Keratinocyte (primary cell): Measurements from ENCODE around the gene RICTOR. TPM values are rescaled to one million over a fixed set of nuclear protein-coding genes. Genes with fewer than 3 reads are reported as not detected.

Source experiments
- DNase-seq: peaks from one replicate; pipeline ENCODE4 v3.0.0-alpha.2; 2011; ENCODE audit warnings: low read depth, missing footprints, low spot score
- FAIRE-seq: peaks from 2 replicates; lab custom pipeline; 2011; peaks lifted over from hg19 to GRCh38; lab: Jason Lieb, UNC
- H2AFZ ChIP-seq: 2 replicates; pipeline ENCODE4 v1.6.0; 2012; ENCODE audit warnings: low read length, control low read depth, inconsistent platforms; ENCODE audit not compliant: control insufficient read depth
- H3K27ac ChIP-seq: 2 replicates; pipeline ENCODE4 v1.5.1; 2011; ENCODE audit warnings: low read length; ENCODE audit not compliant: control insufficient read depth, insufficient read depth
- H3K27me3 ChIP-seq: 3 replicates; pipeline ENCODE4 v1.6.0; 2011; ENCODE audit warnings: low read length; ENCODE audit not compliant: control insufficient read depth, insufficient read depth; ENCODE audit errors: extremely low read depth
- H3K36me3 ChIP-seq, 2 experiments: 2 replicates in 1 of 2; 3 replicates in 1 of 2; pipeline ENCODE4 v1.5.1; 2011; ENCODE audit warnings: low read length in 2 of 2, mild to moderate bottlenecking in 1 of 2; ENCODE audit not compliant: control insufficient read depth in 2 of 2, insufficient read depth in 2 of 2; ENCODE audit errors: extremely low read depth in 1 of 2
- H3K4me1 ChIP-seq: 3 replicates; pipeline ENCODE4 v1.5.1; 2011; ENCODE audit warnings: low read length; ENCODE audit not compliant: control insufficient read depth, insufficient read depth; ENCODE audit errors: extremely low read depth
- H3K4me2 ChIP-seq: 3 replicates; pipeline ENCODE4 v1.6.0; 2011; ENCODE audit warnings: low read depth, low read length; ENCODE audit not compliant: control insufficient read depth, insufficient read depth; ENCODE audit errors: extremely low read depth
- H3K4me3 ChIP-seq, 3 experiments: fragments of 200-600 bp in 1 of 3; sonication (generic) in 1 of 3; 2 replicates in 2 of 3; 3 replicates in 1 of 3; pipeline ENCODE4 v1.5.1; 2011 to 2016; ENCODE audit warnings: low read length in 3 of 3, mild to moderate bottlenecking in 3 of 3, control low read depth in 2 of 3, inconsistent platforms in 1 of 3, low read depth in 1 of 3, mixed read lengths in 1 of 3, mixed run types in 1 of 3, moderate library complexity in 1 of 3; ENCODE audit not compliant: control insufficient read depth in 2 of 3, insufficient read depth in 2 of 3; ENCODE audit errors: extremely low read depth in 1 of 3
- H3K79me2 ChIP-seq: 2 replicates; pipeline ENCODE4 v1.6.0; 2012; ENCODE audit warnings: low read length; ENCODE audit not compliant: control insufficient read depth, insufficient read depth
- H3K9ac ChIP-seq: 3 replicates; pipeline ENCODE4 v1.6.0; 2011; ENCODE audit warnings: low read length; ENCODE audit not compliant: control insufficient read depth, insufficient read depth; ENCODE audit errors: extremely low read depth
- H3K9me1 ChIP-seq: 3 replicates; pipeline ENCODE4 v1.6.0; 2011; ENCODE audit warnings: low read length; ENCODE audit not compliant: control insufficient read depth, insufficient read depth; ENCODE audit errors: extremely low read depth
- H3K9me3 ChIP-seq: 2 replicates; pipeline ENCODE4 v1.5.1; 2012; ENCODE audit warnings: low read depth, low read length; ENCODE audit not compliant: control insufficient read depth
- H4K20me1 ChIP-seq: 3 replicates; pipeline ENCODE4 v1.6.0; 2011; ENCODE audit warnings: low read length; ENCODE audit not compliant: control insufficient read depth, insufficient read depth; ENCODE audit errors: extremely low read depth
- CTCF ChIP-seq, 3 experiments: IDR thresholded peaks in 1 of 3; conservative IDR thresholded peaks in 1 of 3; optimal IDR thresholded peaks in 1 of 3; 2 replicates in 2 of 3; 3 replicates in 1 of 3; pipeline versions ENCODE3 to v1.5.1; 2011; ENCODE audit warnings: low read length in 3 of 3, mild to moderate bottlenecking in 3 of 3, moderate library complexity in 2 of 3, control low read depth in 1 of 3, inconsistent platforms in 1 of 3; ENCODE audit not compliant: insufficient read depth in 2 of 3; ENCODE audit errors: extremely low read depth in 1 of 3
- EZH2 ChIP-seq: IDR thresholded peaks from one replicate; pipeline ENCODE4 v1.6.1; 2012; ENCODE audit warnings: inconsistent platforms, mild to moderate bottlenecking, low read length, moderate library complexity
- dilution Hi-C: fragments of 300-500 bp; cut with MboI; formaldehyde crosslinking; loops from one replicate; pipeline ENCODE4 v1.7.0; 2020; ENCODE audit warnings: low sequenced_read_pairs; ENCODE audit not compliant: extremely low pct_ligation_motif_present
- polyA plus RNA-seq, 5 experiments: library from polyadenylated mRNA; depleted of rRNA in 3 of 5; stranded (reverse) in 3 of 5; stranded (forward) in 1 of 5; unstranded in 1 of 5; fragments of >200 nt; gene quantifications; 1 replicate in 1 of 5; 2 replicates in 3 of 5; 3 replicates in 1 of 5; pipeline versions ENCODE4 v1.2.1 to v1.2.3, GENCODE V29; 2011 to 2012; ENCODE audit warnings: missing spikeins in 2 of 5, low read depth in 1 of 5, low replicate concordance in 1 of 5

The RICTOR gene
- polyA plus RNA-seq, 1 donor (not counting 4 experiments of a cell fraction or from before 2014, with no cell fraction given): 11.5 TPM

- Histone ChIP-seq H3K9ac (no peak overlapping the region), H4K20me1 (no peaks in the 10 kb centered on the region), H2AFZ (no peak overlapping the region), H3K79me2 (no peaks in the 10 kb centered on the region), H3K4me2 (no peak overlapping the region), H3K27me3 (peaks cover 9% of the 10 kb centered on the region), H3K27ac (no peak overlapping the region), H3K9me1 (no peaks in the 10 kb centered on the region), H3K36me3 (no peaks in the 10 kb centered on the region), H3K4me1 (no peaks in the 10 kb centered on the region), H3K4me3 (no peak overlapping the region), H3K9me3 (no peaks in the 10 kb centered on the region)
- TF ChIP-seq EZH2 (no peak), CTCF (optimal IDR thresholded peaks at IDR 0.05 in 1 of 3, IDR thresholded peaks at IDR 0.05 in 1 of 3, conservative IDR thresholded peaks at IDR 0.05 in 1 of 3; ENCODE audit: extremely low read depth in 1 of 3, insufficient read depth in 2 of 3, low read length in 3 of 3) (no peak)
- DNase-seq: no peak
- FAIRE-seq: no peak
- dilution Hi-C loops: no loop called here
These were observed 44.4 kb upstream of the RICTOR start for GRCh38 chr5:39118638-39119037.

- no peaks in the 10 kb centered on the region for H3K36me3 ChIP-seq
- H3K4me2 ChIP-seq: peak overlapping the region; percentile 22
- no peak overlapping the region for H3K9ac ChIP-seq
- no peaks in the 10 kb centered on the region for H4K20me1 ChIP-seq
- DNase-seq (no peak), FAIRE-seq (no peak)
- H3K4me1 ChIP-seq: no peaks in the 10 kb centered on the region
- no peaks in the 10 kb centered on the region for H3K9me1 ChIP-seq
- dilution Hi-C loops: no loop called here
- no peak overlapping the region for H3K4me3 ChIP-seq
- no peaks in the 10 kb centered on the region for H3K79me2 ChIP-seq
- peak overlapping the region; percentile 65 for H2AFZ ChIP-seq
- peaks cover 6% of the 10 kb centered on the region for H3K27me3 ChIP-seq
- H3K9me3 ChIP-seq: no peaks in the 10 kb centered on the region
- TF ChIP-seq EZH2: no peak
- TF ChIP-seq CTCF (optimal IDR thresholded peaks at IDR 0.05 in 1 of 3, IDR thresholded peaks at IDR 0.05 in 1 of 3, conservative IDR thresholded peaks at IDR 0.05 in 1 of 3; ENCODE audit: extremely low read depth in 1 of 3, insufficient read depth in 2 of 3, low read length in 3 of 3): no peak
- no peak overlapping the region for H3K27ac ChIP-seq
These were observed 43.2 kb upstream of the RICTOR start for GRCh38 chr5:39117401-39117800.
